ENCODE data around the gene ZNF750.

The ZNF750 gene

GRCh38 chr17:82872591-82873520 lies 33.0 kb upstream of the ZNF750 start:
- DNase-seq = no peak

GRCh38 chr17:82871776-82872561 lies 32.1 kb upstream of the ZNF750 start:
- no peak for DNase-seq

GRCh38 chr17:82871056-82871775 lies 31.4 kb upstream of the ZNF750 start:
- DNase-seq = no peak

GRCh38 chr17:82870541-82870940 lies 30.7 kb upstream of the ZNF750 start:
- DNase-seq = no peak

- DNase-seq = no peak
Observed at GRCh38 chr17:82870091-82870491, 30.3 kb upstream of the ZNF750 start.

GRCh38 chr17:82869536-82869935 lies 29.7 kb upstream of the ZNF750 start:
- no peak for DNase-seq

GRCh38 chr17:82868715-82869131 lies 28.9 kb upstream of the ZNF750 start:
- no peak for DNase-seq

GRCh38 chr17:82867763-82868325 lies 28.0 kb upstream of the ZNF750 start:
- no peak for DNase-seq

GRCh38 chr17:82866590-82867191 lies 26.9 kb upstream of the ZNF750 start:
- no peak for DNase-seq

- no peak for DNase-seq
Observed at GRCh38 chr17:82865774-82866395, 26.1 kb upstream of the ZNF750 start.

GRCh38 chr17:82865274-82865673 lies 25.5 kb upstream of the ZNF750 start:
- no peak for DNase-seq

GRCh38 chr17:82864713-82865248 lies 25.0 kb upstream of the ZNF750 start:
- no peak for DNase-seq

GRCh38 chr17:82863941-82864712 lies 24.3 kb upstream of the ZNF750 start:
- DNase-seq = peak; percentile 82

- no peak for DNase-seq
Observed at GRCh38 chr17:82863383-82863940, 23.6 kb upstream of the ZNF750 start.

GRCh38 chr17:82862737-82863382 lies 23.0 kb upstream of the ZNF750 start:
- DNase-seq = no peak

- no peak for DNase-seq
Observed at GRCh38 chr17:82862191-82862590, 22.4 kb upstream of the ZNF750 start.

- DNase-seq = no peak
Observed at GRCh38 chr17:82861393-82861775, 21.6 kb upstream of the ZNF750 start.

GRCh38 chr17:82860606-82861392 lies 21.0 kb upstream of the ZNF750 start:
- no peak for DNase-seq
